Lower leg skin (tissue), 4 donors: ENCODE data around the gene SHISA4. TPM values are rescaled to one million over a fixed set of nuclear protein-coding genes. Genes with fewer than 3 reads are reported as not detected.
"Not testable (repeated sequence)": the region's sequence is repeated elsewhere in the genome, so short reads cannot be mapped to it uniquely, and the experiment has no call there.

Experiments
- DNase-seq, 2 donors: peaks; one replicate each; pipeline ENCODE4 v3.0.0-alpha.2; 2019; ENCODE audit warnings: low spot score in 2 of 2
- H3K4me3 ChIP-seq: fragments of 200-600 bp; sonication (generic); 2 replicates; pipeline ENCODE4 v1.5.1; 2017; ENCODE audit warnings: mild to moderate bottlenecking, low read depth; ENCODE audit not compliant: poor library complexity, severe bottlenecking
- CTCF ChIP-seq, 3 donors: fragments of 450-650 bp; IDR thresholded peaks; one replicate each; pipeline ENCODE4 v1.5.1; 2016; ENCODE audit warnings: antibody characterized with exemption in 3 of 3, mild to moderate bottlenecking in 3 of 3, moderate library complexity in 2 of 3
- POLR2A ChIP-seq, 2 donors: fragments of 450-650 bp; IDR thresholded peaks; one replicate each; pipeline ENCODE4 v1.6.1; 2016 to 2017; ENCODE audit warnings: antibody characterized with exemption in 2 of 2, mild to moderate bottlenecking in 1 of 2, moderate library complexity in 1 of 2
- WGBS, 2 donors: methylation state at CpG; one replicate each; pipeline ENCODE4 v1.1.5; 2018; 5-methylcytosine and 5-hydroxymethylcytosine counted together
- intact Hi-C: fragments of 100-400 bp; cut with DNase I; formaldehyde crosslinking; loops from one replicate; pipeline ENCODE4 v1.15.0; 2023; ENCODE audit warnings: low total_unique reads
- total RNA-seq, 4 donors: library from RNA; depleted of rRNA; stranded (reverse); fragments of >200 nt; gene quantifications; one replicate each; pipeline ENCODE4 v1.1.0, GENCODE V29; 2016

SHISA4 gene
- total RNA-seq, 4 donors from 2014 or later, result 4.6 to 14.2 (median 7.2) TPM

GRCh38 chr1:201898992-201899391 is 10.3 kb downstream of the SHISA4 start:
- intact Hi-C loops, result no loop called here
- no peak for DNase-seq
- H3K4me3 ChIP-seq, result no peak overlapping the region
- 46 to 48% methylated on average over 4 of the region's 4 CpGs for WGBS, 2 donors
- TF ChIP-seq POLR2A (IDR thresholded peaks at IDR 0.05) (no peak), CTCF (IDR thresholded peaks at IDR 0.05) (no peak)

GRCh38 chr1:201899683-201900429 is 11.2 kb downstream of the SHISA4 start:
- WGBS, 2 donors, result 93 to 94% methylated on average over 20 of the region's 20 CpGs
- intact Hi-C loops, result no loop called here
- TF ChIP-seq CTCF (IDR thresholded peaks at IDR 0.05), result no peak
- no peak for TF ChIP-seq POLR2A (IDR thresholded peaks at IDR 0.05)
- no peak overlapping the region for H3K4me3 ChIP-seq
- DNase-seq, result no peak

- no peak for TF ChIP-seq CTCF (IDR thresholded peaks at IDR 0.05)
- no peak for TF ChIP-seq POLR2A (IDR thresholded peaks at IDR 0.05)
- no peak overlapping the region for H3K4me3 ChIP-seq
- no peak for DNase-seq
- WGBS, 2 donors, result 67 to 69% methylated on average over 5 of the region's 5 CpGs
- intact Hi-C loops, result no loop called here
Measured at GRCh38 chr1:201900476-201900875, 11.8 kb downstream of the SHISA4 start.

GRCh38 chr1:201901036-201901435 is 12.3 kb downstream of the SHISA4 start:
- DNase-seq, intact Hi-C loops, H3K4me3 ChIP-seq: not testable (repeated sequence)
- WGBS, 2 donors, result 80 to 86% methylated on average over 6 of the region's 6 CpGs

GRCh38 chr1:201902198-201902597 is 13.5 kb downstream of the SHISA4 start:
- H3K4me3 ChIP-seq, result no peak overlapping the region
- TF ChIP-seq POLR2A (IDR thresholded peaks at IDR 0.05) (no peak), CTCF (IDR thresholded peaks at IDR 0.05) (no peak)
- no peak for DNase-seq
- WGBS, 2 donors, result 63 to 79% methylated on average over 3 of the region's 3 CpGs
- intact Hi-C loops, result no loop called here

GRCh38 chr1:201903135-201903534 is 14.4 kb downstream of the SHISA4 start:
- TF ChIP-seq CTCF (IDR thresholded peaks at IDR 0.05) (no peak), POLR2A (IDR thresholded peaks at IDR 0.05) (no peak)
- intact Hi-C loops, result no loop called here
- DNase-seq, result no peak
- no peak overlapping the region for H3K4me3 ChIP-seq
- 57 to 62% methylated on average over 5 of the region's 5 CpGs for WGBS, 2 donors
